ENCODE data around the gene SLC44A1.
A peak's percentile ranks its signal among the peaks of the same experiment; 100 is the strongest.
"Not testable (repeated sequence)": the region's sequence is repeated elsewhere in the genome, so short reads cannot be mapped to it uniquely, and the experiment has no call there.

Gene SLC44A1

DNA sequence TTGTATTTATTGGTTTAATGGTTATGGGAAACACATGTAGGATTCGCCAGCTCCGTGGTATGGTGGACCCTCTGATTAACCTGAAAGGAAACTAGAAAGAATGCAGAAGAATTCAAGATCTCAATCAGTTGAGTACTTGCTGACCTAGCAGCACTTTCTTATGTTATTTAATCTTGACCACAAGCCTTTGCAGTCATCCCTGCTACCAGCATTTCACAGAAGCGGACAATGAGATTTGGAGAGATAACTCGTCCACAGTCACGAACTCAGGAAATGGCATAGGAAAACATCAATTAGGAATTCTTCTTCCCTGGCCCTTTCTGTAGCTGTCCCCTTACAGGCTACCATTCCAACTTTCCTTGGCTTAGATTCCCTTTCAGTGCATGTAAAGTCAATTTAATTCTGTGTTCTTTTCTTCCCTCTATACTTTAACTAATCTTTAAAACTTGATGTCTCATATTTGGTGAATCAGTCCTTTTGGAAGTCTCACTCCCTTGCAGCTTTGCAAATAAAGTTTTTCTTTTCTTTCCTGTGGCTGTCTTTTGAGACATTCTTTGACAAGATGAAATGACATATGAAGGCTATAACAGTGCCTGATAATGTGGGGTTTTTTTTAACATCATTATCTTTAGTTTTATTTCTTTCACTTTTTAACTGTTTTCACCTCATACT, 1.3 kb upstream of the SLC44A1 start:
- DNase-seq = no peak

DNA sequence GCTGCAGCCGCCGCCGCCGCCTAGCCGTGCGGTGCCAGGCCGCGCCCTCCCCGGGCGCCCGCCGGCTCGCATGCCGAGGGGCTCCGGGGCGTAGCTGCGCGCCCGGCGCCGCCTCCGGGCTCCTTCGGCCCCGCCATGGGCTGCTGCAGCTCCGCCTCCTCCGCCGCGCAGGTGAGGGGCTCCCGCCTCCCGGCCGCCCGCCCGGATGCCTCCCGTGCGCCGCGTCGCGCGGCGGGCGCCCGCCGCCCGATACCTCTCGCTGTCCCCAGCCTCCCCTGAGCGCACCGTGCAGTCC, 230 bp downstream of the SLC44A1 start:
- peak; percentile 71 to 87 for DNase-seq

DNA sequence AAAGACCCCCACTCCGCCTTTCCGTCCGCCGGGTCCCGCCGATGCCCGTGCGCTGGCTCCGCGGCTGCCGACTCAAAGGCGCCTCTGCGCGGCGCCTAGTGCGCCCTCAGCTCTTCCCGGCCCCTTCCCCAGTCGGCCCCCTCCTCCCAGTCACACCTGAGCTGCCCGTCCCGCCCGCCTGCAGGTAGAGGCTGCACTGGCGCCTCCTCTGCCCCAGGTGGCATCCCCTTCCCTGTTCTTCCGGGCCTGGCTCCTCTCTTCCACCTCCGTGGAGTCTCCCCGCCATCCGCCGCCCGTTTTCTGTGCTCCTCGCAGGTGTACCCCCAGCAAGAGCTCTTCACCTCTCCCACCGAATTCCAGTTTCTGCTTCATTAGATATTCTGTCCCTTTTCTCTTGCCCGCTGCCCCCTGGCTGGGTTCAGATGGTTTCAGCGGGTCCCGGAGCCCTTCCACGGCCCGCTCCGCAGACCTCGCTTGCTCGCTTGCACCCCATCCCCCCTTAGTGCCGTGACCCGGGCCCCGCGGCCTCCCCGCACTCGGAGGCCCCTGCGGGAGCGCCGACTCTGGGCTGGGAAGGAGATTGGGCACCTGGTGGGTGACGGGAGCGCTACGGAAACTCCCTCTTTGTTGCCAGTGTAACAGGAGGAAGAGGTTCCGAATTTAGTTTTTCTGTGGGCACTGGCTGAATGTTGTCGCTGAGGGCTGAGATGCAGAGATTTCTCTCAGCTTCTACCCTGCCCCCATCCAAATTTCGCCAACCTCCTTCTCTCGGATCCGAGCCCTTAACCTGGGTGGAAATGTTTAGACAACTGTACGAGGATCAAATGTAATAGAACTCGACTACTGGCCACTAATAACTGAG, 809 bp downstream of the SLC44A1 start:
- peak; percentile 49 to 80 for DNase-seq

DNA sequence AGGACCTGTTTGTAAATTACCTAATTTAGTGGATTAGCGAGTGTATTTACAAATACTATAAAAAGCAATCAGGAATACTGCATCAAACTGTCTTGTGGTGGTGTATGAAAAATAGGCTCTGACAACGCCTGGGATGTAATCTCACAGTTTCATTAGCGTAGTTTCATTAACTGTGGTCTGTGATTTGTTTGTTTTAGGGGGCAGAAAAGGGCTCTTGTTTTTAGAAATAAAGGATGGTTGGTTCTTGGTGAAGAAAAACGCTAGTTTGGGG, 1.4 kb downstream of the SLC44A1 start:
- DNase-seq = peak in 1 of 2 experiments; percentile 48

DNA sequence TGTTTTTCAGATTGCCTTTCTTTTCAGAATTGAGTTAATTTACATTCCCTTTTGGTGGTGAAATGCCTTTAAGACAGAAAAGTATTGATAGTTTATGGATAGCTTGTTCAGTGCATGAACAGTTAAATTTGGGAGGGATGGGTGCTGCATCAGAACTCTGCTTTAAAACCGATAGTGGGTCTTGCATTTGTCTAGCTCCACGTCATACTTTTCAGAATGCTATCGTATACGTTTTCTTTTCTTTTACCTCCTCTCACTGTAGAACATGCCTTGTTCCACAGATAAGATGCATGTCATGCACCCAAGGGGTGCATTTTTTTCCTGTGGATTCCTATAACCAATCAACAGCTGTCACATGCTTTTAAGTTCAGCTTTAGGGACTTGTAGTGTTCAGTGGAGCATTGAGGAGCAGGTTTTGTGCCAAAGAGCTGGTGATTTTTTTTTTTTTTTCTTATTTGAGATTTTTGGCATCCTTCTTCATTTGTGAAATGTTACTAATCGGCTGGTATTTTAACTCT, 2.3 kb downstream of the SLC44A1 start:
- DNase-seq = no peak

DNA sequence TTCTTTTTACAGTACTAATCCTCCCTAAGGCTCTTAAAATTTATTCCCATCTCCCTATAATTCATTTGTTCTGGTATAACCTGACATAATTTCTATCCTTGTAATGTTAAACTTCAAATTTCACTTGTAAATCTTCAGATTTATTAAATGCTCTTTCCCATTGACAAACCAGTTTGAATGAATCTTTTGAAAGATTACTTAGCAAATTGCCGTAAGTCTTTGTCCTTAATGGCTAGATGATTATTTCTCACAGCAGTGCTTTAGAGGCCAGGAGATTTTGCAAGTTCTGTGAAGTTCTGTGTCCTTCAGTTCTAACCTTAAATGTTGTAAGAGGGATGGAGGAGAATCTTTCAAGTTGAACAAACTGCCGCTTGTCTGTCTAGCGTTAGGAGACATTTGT, 4.2 kb downstream of the SLC44A1 start:
- DNase-seq = no peak

DNA sequence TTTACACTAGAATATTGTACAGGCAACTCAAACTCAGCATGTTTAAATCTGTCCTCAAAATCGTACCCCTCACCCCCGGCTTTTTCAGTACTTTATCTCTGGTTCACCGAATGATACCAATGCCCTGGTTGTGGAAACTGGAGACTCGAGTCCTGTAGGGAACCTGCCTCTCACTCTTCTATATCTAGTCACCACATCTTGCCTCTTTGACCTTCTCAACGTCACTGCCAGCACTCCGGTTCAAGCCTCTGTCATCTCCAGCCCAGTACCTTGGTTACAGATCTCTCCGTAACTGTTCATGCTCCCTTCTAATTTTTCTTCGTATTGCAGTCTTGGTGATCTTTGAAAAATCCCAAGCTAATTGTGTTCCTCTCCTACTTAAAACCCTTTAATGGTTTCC, 6.7 kb downstream of the SLC44A1 start:
- DNase-seq = no peak

DNA sequence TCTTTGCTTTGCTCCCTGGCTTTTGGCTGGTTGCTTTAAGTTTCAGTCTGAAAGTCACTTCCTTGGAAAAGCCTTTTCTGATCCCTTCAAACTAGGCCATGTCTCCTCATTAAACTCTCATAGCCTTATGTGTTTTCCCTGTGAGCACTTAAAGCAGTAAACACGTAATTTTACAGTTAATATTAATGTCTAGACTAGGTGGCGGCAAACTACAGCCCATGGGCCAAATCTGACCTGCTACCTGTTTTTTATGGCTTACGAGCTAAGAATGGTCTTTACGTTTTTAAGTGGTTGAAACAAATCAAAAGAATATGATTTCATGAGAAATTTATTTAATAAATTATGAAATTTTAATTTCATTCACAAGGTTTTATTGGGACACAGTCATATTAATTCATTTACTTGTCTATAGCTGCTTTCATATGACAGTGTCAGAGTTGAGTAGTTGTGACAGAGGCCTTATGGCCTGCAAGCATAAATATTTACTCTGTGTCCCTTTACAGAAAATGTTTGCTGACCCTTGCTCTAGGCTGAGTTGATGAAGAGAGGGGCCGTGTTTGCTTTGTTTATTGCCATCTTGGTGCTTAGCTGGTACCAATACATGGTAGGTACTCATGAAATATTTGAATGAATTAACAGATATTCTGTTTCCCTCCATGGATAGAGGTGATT, 7.4 kb downstream of the SLC44A1 start:
- peak in 1 of 2 experiments; percentile 14 for DNase-seq

DNA sequence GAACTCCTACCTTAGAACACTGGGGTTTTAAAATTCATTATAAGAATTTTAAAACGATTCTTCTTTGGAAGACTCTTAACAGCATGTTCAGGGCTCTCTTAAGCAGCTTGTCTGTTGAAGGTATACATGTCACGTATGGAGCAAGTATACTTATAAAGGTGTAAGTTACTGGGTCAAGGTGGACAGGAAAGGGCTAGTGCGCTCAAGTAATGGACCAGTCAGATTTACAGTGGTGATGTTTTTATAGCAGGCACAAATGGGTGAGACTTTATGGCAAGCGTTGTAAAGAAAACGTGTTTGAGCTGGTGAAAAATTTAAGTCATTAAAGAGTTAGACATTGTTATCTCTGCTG, 7.9 kb downstream of the SLC44A1 start:
- DNase-seq = no peak

DNA sequence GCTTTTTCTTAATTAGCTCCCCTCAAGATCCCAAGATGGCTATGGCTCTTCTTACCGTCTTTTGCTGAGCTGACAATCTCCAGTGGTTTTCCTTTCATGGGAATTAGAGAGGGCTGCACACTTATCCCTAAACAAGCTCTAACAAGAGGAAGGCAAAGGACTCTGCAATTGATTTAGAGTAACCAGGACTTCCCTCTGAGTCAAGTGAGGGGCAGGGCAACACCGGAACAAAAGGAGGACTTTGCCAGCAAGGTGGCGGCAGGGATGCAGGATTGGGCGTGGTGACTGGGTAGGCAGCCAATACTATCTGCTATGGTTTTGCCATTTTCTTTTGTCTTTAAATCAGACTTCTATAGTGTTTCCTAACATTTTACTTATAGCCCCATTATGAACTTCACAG, 9.8 kb downstream of the SLC44A1 start:
- DNase-seq = no peak

DNA sequence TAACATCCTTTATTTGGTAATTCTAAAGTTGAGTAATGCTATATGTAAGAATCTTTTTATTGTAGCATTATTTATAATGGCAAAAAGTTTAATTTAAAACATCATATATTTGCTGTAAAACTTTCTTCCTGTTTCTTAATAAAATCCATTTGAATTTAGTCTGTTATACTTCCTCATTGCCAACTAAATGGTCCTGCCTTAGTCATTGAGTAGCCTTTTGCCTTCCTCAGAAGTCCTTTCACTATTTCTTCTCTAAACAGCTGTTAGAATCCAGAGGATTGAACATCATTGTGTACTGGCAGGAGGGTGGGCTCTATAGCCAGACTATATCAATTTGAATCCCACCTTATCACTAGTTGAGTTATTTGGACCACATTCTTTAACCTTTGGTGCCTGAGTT, 11.0 kb downstream of the SLC44A1 start:
- DNase-seq = no peak

DNA sequence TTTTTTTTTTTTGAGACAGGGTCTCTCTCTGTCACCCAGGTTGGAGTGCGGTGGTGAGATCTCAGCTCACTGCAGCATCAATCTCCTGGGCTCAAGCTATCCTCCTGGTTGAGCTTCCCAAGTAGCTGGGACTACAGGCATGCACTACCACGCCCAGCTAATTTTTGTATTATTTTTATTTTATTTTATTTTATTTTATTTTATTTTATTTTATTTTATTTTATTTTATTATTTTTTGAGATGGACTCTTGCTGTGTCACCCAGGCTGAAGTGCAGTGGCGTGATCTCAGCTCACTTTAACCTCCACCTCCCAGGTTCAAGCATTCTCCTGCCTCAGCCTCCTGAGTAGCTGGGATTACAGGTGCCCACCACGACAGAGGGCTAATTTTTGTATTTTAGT, 12.1 kb downstream of the SLC44A1 start:
- DNase-seq = not testable (repeated sequence)

DNA sequence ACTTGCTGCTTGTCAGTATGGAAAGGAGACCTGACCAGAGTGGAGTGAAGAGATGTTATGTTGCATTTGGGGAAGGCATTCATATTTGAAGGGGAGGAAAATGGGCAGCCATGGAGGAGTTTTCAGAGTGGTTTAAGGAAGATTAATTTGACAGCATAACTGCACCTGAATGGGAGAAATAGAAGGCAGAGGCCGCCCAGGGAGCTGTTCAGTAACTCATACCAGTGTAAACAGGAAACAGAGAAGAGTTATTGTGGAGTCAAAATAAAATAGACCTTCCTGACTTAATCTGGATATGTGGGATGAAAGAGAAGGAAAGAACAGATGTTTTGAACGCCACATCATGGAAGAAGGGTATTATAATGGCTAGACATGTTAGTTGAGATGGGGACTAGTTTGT, 13.4 kb downstream of the SLC44A1 start:
- peak; percentile 36 to 70 for DNase-seq

DNA sequence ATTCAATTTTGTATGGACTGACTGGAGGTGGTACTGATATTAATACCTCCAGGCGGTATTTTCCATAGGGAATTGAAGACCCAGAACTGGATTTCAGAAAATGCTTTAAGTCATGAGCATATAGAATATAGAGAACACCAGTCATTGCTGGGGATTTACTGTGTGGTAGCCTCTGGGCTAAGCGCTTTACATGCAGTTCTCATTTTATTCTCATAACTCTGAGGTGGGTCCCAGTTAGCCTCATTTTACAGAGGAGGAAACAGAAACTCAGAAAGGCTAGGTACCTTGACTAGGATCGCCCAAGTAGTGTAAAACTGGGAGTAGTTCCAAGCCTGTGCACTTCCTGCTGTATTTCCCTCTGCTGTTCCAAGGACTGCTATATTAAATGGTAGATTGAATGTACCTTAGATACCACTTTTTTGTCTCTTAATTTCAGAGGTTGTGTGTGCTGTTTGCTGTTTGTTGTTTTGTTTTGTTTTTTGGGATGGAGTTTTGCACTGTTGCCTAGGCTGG, 13.8 kb downstream of the SLC44A1 start:
- DNase-seq = peak in 1 of 2 experiments; percentile 3

DNA sequence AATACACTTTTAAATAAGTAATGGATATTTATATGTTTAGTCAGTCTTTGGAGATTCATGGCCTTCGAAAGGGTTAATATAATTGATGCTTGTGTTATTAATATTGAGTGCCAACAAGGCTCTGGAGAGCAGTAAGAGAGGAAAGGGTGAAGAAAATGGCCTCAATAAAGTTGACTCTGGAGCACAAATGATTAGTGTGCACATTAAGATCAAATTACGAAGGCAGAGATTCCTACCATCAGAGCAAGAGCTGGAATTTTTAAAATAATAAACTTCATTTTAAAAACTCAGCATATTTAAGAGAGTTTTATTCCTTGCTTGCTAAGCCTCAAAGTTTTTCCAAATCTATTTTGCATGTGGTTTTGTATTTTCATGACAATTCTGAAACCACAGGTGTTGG, 14.8 kb downstream of the SLC44A1 start:
- DNase-seq = no peak

DNA sequence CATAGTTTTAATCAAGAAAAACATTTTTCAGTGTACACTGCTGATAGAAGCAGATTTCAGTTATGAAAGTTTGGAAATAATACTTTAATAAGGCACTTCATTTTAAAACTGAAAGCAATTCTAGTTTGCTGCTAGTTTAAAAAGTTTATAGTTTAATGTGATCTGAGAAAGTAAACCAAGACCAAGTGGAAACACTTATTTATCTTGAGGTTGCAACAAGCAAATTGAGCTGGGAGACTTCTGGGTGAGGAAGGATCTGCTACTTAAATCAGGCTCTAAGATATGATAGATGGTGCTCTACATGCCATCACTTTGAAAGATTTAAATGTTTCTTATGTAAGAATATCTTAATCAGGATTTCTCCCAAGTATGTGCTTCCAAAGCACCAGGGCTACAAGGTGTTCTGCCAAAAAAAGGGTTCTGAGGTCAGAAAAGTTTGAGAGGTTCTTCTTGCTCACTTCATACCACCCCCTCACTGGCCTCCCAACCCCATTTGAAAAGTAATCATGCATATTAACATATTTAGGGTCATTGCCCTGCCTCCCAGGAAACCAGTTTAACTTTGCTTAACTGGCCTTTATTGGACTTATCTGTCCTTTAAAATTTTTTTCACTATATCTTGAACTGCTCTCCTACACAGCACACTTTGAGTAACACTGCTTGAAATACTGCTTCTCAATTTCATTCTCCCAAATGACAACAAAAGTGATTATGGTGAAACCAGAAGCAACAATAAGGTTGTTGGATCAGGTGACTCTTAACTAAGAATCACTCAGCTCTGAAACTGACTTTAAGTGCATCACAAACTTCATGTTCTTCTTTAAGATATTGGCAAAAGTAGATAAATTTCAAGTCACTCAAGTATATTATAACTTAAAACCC, 15.5 kb downstream of the SLC44A1 start:
- DNase-seq = no peak

DNA sequence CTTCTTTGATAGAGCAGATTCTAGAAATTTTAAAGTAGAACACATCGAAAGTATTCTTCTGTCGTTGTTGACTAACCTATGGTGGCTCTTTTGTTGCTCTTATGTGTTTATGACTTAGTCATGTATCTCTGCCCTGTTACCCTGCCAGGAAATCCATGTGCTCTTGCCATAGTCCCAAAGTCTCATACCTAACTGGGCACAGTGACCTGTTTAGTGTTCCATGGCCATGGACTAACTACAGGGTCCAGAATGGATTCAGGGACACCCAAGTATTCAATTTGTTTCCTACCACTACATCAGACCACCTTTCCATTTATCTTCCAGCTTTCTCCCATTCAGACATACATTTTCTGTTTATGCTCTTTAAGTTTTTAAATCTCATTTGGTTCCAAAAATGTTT, 18.0 kb downstream of the SLC44A1 start:
- no peak for DNase-seq

DNA sequence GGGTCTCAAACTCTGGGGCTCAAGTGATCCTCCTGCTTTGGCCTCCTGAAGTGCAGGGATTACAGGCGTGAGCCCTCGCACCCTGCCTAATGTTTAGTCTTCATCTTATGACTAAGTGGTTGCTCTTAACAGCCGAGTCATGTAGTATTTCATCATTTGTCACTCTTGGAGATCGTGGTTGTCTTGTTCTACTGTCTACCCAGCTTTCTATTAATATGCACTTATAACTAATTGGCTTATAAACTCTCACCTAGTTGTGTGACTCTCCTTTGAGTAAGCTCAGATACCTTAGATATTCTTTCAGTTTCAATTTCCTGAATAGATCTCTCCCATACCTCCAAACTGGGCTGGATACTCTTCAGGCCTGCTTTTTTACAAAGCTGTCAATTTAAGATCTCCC, 19.9 kb downstream of the SLC44A1 start:
- DNase-seq = no peak

DNA sequence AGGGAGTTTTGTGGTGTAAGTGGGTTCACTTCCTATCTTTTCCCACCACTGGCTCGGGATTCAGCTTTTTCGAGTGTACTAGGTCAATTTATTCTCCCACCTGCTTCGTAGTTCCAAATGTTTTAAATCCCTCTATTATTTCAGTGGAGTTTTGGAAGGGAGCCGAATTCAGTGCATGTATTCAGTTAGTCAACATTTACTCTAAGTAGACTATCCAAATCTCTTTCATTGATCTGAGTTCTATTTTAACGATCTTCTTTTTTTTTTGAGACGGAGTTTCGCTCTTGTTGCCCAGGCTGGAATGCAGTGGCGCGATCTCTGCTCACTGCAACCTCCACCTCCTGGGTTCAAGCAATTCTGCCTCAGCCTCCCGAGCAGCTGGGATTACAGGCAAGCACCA, 23.8 kb downstream of the SLC44A1 start:
- not testable (repeated sequence) for DNase-seq

DNA sequence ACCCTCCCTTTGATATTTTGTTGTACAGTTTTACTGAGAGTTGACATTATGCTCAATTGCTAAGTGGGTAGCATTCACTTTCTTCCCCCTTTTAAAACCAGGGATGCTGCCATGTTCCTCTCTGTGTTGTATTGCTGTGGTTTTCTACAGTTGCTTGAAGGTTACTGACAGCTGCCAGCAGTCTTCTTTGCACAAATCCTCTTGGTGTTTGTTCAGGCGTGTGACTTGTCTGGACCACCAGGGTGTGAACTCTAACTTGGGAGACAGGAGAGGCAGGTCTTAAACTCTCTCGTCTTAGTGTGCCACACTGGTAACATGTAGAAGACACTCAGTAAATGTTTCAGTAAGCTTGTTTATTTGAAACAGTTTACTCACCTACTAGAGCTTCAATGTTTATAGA, 25.1 kb downstream of the SLC44A1 start:
- DNase-seq = no peak

DNA sequence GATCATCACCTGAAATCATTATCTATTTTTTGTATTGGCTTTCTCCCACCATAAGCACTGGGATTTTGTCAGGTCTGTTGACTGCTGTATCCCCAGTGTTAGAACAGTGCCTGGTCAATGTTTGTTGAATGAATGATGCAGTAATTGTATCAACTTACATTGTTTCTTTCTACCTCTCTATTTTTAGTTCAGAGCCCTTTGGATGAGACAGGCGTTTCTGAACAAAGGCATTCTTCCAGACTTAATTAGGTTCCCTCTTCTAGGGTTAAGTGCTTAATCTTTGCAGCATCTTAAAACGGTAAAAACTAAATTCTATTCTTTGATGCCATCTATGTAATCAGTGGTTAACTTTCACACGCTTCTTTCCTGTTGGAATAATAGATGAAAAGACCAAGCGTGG, 26.3 kb downstream of the SLC44A1 start:
- DNase-seq = no peak

DNA sequence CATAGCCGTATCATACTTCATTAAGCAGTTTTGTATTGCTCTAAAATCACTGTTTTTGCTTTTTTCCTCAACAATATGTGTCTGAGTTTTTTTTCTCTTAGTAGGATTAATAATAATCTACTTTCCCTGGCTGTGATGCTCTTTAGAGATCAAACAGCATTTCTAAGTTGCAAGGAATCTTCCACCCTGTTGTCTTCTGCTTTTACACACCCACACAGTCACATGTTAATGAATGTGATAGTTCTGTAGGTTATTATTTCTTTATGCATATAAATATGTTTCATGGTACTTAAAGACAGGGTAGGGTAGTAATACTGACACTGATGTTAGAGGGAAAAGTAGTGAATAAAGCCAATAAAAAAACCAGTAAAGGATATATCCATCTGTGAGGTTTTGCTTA, 29.3 kb downstream of the SLC44A1 start:
- DNase-seq = no peak

DNA sequence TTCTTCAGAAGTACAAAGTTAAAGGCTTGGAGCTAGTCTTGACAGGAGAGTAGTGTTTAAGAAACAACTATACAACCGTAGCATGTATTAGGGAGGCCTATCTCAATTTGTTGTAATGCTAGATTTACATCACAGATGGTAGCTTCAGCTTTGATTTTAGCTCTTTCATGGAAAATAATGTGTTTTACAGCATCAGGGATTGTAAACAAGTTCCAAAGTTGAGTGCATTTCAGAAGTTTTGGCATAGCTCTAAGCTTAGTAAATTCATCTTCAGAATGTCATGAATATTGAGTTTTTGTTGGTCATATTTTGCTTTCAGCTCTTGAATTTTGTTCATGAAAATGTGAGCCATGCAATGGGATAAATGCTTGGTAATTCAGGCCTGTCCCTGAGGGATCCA, 30.7 kb downstream of the SLC44A1 start:
- no peak for DNase-seq
